WTC11 (cell line): ENCODE measurements around the gene COMMD9. TPM values are rescaled to one million over a fixed set of nuclear protein-coding genes. Genes with fewer than 3 reads are reported as not detected.

ENCODE experiments used
- ATAC-seq: fragments of 200-7000 bp; cut with Tn5 transposase; 2 replicates; pipeline ENCODE4 v1.10.0; 2021; ENCODE audit warnings: mild to moderate bottlenecking, moderate library complexity
- CTCF ChIA-PET: fragments of 300-600 bp; sonication (Branson Sonifier 250); formaldehyde crosslinking; loops from one replicate; lab custom pipeline; 2021; ENCODE audit warnings: antibody characterized with exemption; lab: Charles Lee
- POLR2A ChIA-PET: fragments of 350-600 bp; sonication (Branson Sonifier 250); formaldehyde crosslinking; loops from one replicate; lab custom pipeline; 2021; ENCODE audit warnings: antibody characterized with exemption; lab: Charles Lee
- DNase-seq: peaks from one replicate; pipeline ENCODE4 v3.0.0; 2021; ENCODE audit warnings: low spot score
- H3K27ac Mint-ChIP-seq: 2 replicates; pipeline ENCODE4 v1.8.0; 2021; ENCODE audit warnings: mixed read lengths
- H3K27me3 Mint-ChIP-seq: 2 replicates; pipeline ENCODE4 v1.8.0; 2021; ENCODE audit warnings: low read depth, mild to moderate bottlenecking, moderate library complexity, mixed read lengths
- H3K36me3 Mint-ChIP-seq: 2 replicates; pipeline ENCODE4 v1.8.0; 2021; ENCODE audit warnings: mixed read lengths
- H3K4me1 Mint-ChIP-seq: 2 replicates; pipeline ENCODE4 v1.8.0; 2022; ENCODE audit warnings: mixed read lengths
- H3K4me3 Mint-ChIP-seq: 2 replicates; pipeline ENCODE4 v1.8.0; 2021; ENCODE audit warnings: mild to moderate bottlenecking, moderate library complexity, mixed read lengths
- H3K9me3 Mint-ChIP-seq: 2 replicates; pipeline ENCODE4 v1.8.0; 2021; ENCODE audit warnings: mixed read lengths
- CBFB ChIP-seq: sonication (generic); formaldehyde crosslinking; IDR thresholded peaks from 2 replicates; pipeline ENCODE4 v1.8.1; 2022; ENCODE audit warnings: mild to moderate bottlenecking, low read depth, missing genetic modification reagents
- EMX1 ChIP-seq: fragments of 250-450 bp; sonication (Bioruptor Pico); IDR thresholded peaks from 2 replicates; pipeline ENCODE4 v1.8.0; 2021; ENCODE audit warnings: mild to moderate bottlenecking
- FOXP1 ChIP-seq: sonication (generic); formaldehyde crosslinking; IDR thresholded peaks from 2 replicates; pipeline ENCODE4 v1.8.0; 2022; ENCODE audit warnings: missing genetic modification reagents, mild to moderate bottlenecking, moderate library complexity, borderline replicate concordance
- GABPB1 ChIP-seq: sonication (generic); formaldehyde crosslinking; IDR thresholded peaks from 2 replicates; pipeline ENCODE4 v1.8.1; 2023; ENCODE audit warnings: mild to moderate bottlenecking, missing genetic modification reagents
- GRHL2 ChIP-seq: fragments of 250-450 bp; sonication (Bioruptor Pico); IDR thresholded peaks from 2 replicates; pipeline ENCODE4 v1.8.0; 2022; ENCODE audit warnings: mild to moderate bottlenecking, moderate library complexity; ENCODE audit not compliant: insufficient replicate concordance, severe bottlenecking
- JUN ChIP-seq: sonication (generic); formaldehyde crosslinking; IDR thresholded peaks from 2 replicates; pipeline ENCODE4 v1.8.0; 2023; ENCODE audit warnings: mild to moderate bottlenecking, missing genetic modification reagents
- MXD4 ChIP-seq: fragments of 250-450 bp; sonication (Bioruptor Pico); IDR thresholded peaks from 2 replicates; pipeline ENCODE4 v1.8.0; 2021; ENCODE audit warnings: mild to moderate bottlenecking, moderate library complexity, borderline replicate concordance
- TCF7 ChIP-seq: sonication (generic); formaldehyde crosslinking; IDR thresholded peaks from 2 replicates; pipeline ENCODE4 v1.8.0; 2022; ENCODE audit warnings: mild to moderate bottlenecking, low read depth, missing genetic modification reagents, moderate library complexity
- ZBTB21 ChIP-seq: sonication (generic); formaldehyde crosslinking; IDR thresholded peaks from 2 replicates; pipeline ENCODE4 v1.8.1; 2023; ENCODE audit warnings: mild to moderate bottlenecking, missing genetic modification reagents, borderline replicate concordance
- ZNF121 ChIP-seq: sonication (generic); formaldehyde crosslinking; IDR thresholded peaks from 2 replicates; pipeline ENCODE4 v1.8.0; 2023; ENCODE audit warnings: missing genetic modification reagents
- ZNF219 ChIP-seq: sonication (generic); formaldehyde crosslinking; IDR thresholded peaks from 2 replicates; pipeline ENCODE4 v1.8.0; 2023; ENCODE audit warnings: missing genetic modification reagents, mild to moderate bottlenecking, borderline replicate concordance
- ZNF232 ChIP-seq: sonication (generic); formaldehyde crosslinking; IDR thresholded peaks from 2 replicates; pipeline ENCODE4 v1.8.0; 2022; ENCODE audit warnings: mild to moderate bottlenecking, missing genetic modification reagents
- ZNF396 ChIP-seq: fragments of 250-450 bp; sonication (Bioruptor Pico); IDR thresholded peaks from 2 replicates; pipeline ENCODE4 v1.8.0; 2021; ENCODE audit warnings: mild to moderate bottlenecking, moderate library complexity, borderline replicate concordance
- ZNF671 ChIP-seq: fragments of 250-450 bp; sonication (Bioruptor Pico); IDR thresholded peaks from 2 replicates; pipeline ENCODE4 v1.8.0; 2021; ENCODE audit warnings: mild to moderate bottlenecking
- total RNA-seq: library from RNA; stranded (reverse); gene quantifications from 3 replicates; pipeline ENCODE4 v1.2.3, GENCODE V29; 2021
- TF ChIP-seq, protein P1 (sequence below): fragments of 250-450 bp; sonication (Bioruptor Pico); IDR thresholded peaks from 2 replicates; pipeline ENCODE4 v1.9.0; 2021; ENCODE audit warnings: mild to moderate bottlenecking, borderline replicate concordance
- TF ChIP-seq, protein P2 (sequence below): sonication (generic); formaldehyde crosslinking; IDR thresholded peaks from 2 replicates; pipeline ENCODE4 v1.8.1; 2023; ENCODE audit warnings: mild to moderate bottlenecking, missing genetic modification reagents
- TF ChIP-seq, protein P3 (sequence below): fragments of 250-450 bp; sonication (Bioruptor Pico); IDR thresholded peaks from 2 replicates; pipeline ENCODE4 v1.8.0; 2021; ENCODE audit warnings: mild to moderate bottlenecking
- TF ChIP-seq, protein P4 (sequence below): sonication (generic); formaldehyde crosslinking; IDR thresholded peaks from 2 replicates; pipeline ENCODE4 v1.8.1; 2023; ENCODE audit warnings: mild to moderate bottlenecking, missing genetic modification reagents, moderate library complexity
- TF ChIP-seq, protein P5 (sequence below): sonication (generic); formaldehyde crosslinking; IDR thresholded peaks from 2 replicates; pipeline ENCODE4 v1.8.1; 2023; ENCODE audit warnings: mild to moderate bottlenecking, moderate library complexity, missing genetic modification reagents
- TF ChIP-seq, protein P6 (sequence below): sonication (generic); formaldehyde crosslinking; IDR thresholded peaks from 2 replicates; pipeline ENCODE4 v1.8.1; 2023; ENCODE audit warnings: mild to moderate bottlenecking, missing genetic modification reagents

Gene COMMD9
- total RNA-seq, 1 experiment from 2014 or later: 33.3 TPM

DNA sequence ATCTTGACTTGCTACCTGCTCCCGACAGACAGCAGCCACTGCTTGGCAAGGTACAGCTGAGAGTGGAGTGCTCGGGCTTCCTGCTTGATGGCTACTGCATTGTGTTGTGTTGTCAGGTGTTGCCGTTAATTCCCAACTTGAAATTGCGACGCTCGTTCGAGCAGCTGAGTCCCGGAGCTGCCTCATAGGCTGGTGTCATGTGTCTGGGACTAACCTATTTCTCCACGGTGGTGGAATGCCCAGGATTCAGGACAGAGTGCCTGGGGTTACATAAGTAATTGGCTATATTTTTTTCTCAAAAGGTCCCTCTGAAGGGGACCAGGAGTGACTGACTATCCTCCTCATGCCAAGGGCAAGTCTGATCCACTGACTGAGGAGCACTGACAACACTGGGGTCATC, 18.5 kb downstream of the COMMD9 start (continued):
- TF ChIP-seq, protein P1, sequence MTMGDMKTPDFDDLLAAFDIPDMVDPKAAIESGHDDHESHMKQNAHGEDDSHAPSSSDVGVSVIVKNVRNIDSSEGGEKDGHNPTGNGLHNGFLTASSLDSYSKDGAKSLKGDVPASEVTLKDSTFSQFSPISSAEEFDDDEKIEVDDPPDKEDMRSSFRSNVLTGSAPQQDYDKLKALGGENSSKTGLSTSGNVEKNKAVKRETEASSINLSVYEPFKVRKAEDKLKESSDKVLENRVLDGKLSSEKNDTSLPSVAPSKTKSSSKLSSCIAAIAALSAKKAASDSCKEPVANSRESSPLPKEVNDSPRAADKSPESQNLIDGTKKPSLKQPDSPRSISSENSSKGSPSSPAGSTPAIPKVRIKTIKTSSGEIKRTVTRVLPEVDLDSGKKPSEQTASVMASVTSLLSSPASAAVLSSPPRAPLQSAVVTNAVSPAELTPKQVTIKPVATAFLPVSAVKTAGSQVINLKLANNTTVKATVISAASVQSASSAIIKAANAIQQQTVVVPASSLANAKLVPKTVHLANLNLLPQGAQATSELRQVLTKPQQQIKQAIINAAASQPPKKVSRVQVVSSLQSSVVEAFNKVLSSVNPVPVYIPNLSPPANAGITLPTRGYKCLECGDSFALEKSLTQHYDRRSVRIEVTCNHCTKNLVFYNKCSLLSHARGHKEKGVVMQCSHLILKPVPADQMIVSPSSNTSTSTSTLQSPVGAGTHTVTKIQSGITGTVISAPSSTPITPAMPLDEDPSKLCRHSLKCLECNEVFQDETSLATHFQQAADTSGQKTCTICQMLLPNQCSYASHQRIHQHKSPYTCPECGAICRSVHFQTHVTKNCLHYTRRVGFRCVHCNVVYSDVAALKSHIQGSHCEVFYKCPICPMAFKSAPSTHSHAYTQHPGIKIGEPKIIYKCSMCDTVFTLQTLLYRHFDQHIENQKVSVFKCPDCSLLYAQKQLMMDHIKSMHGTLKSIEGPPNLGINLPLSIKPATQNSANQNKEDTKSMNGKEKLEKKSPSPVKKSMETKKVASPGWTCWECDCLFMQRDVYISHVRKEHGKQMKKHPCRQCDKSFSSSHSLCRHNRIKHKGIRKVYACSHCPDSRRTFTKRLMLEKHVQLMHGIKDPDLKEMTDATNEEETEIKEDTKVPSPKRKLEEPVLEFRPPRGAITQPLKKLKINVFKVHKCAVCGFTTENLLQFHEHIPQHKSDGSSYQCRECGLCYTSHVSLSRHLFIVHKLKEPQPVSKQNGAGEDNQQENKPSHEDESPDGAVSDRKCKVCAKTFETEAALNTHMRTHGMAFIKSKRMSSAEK: no peak
- TF ChIP-seq, protein P2, sequence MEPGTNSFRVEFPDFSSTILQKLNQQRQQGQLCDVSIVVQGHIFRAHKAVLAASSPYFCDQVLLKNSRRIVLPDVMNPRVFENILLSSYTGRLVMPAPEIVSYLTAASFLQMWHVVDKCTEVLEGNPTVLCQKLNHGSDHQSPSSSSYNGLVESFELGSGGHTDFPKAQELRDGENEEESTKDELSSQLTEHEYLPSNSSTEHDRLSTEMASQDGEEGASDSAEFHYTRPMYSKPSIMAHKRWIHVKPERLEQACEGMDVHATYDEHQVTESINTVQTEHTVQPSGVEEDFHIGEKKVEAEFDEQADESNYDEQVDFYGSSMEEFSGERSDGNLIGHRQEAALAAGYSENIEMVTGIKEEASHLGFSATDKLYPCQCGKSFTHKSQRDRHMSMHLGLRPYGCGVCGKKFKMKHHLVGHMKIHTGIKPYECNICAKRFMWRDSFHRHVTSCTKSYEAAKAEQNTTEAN (CRISPR knock-in tag): no peak
- TF ChIP-seq GABPB1 (CRISPR knock-in tag): no peak
- TF ChIP-seq EMX1 (CRISPR knock-in tag): no peak
- no peak for TF ChIP-seq MXD4 (CRISPR knock-in tag)
- no peak for TF ChIP-seq GRHL2 (CRISPR knock-in tag)
- no peak for TF ChIP-seq ZNF671 (CRISPR knock-in tag)
- no peak for TF ChIP-seq ZNF121 (CRISPR knock-in tag)
- TF ChIP-seq CBFB (CRISPR knock-in tag): no peak
- TF ChIP-seq ZNF232 (CRISPR knock-in tag): no peak

DNA sequence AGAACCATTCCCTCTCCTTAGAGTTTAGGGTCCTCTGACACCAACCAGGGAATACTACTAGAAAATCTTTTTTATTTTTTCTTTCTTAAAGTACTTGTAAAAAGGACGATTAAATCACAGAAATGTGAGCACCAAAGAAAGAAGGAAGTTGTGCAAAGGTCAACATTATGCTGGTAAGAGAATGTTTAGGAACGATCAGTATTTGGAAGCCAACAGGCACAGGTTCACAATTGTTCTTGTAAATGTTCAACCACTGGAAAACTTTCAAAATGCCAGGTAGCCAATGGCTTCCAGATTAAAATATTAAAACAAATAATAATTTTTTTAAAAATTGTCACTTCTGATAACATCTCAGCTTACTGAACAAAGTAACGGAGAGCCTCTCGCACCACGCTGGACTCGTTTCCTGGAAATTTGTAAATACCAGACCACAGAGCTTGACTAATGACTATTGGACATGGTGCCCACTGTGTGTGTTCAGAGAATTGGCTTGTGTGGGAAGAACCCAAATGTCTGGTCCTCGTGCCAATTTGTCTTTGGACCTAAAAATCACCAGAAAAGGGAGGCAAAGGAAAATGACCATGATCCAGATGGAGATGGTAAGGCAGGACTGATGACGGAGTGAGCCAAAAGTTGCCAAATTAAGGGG, 20.8 kb downstream of the COMMD9 start:
- ChIA-PET POLR2A (no interaction called here), CTCF (interaction anchor here (1.3 to 5.9 kb wide), 8 partner anchors 10 to 447 kb away, joined by 3 to 109 read pairs (median 5); no protein-coding TSS in a partner anchor)
- no peak for ATAC-seq
- no peaks in the 10 kb centered on the region for H3K9me3 Mint-ChIP-seq
- H3K4me1 Mint-ChIP-seq: peaks cover 2% of the 10 kb centered on the region
- H3K27ac Mint-ChIP-seq: no peak overlapping the region
- peaks cover 14% of the 10 kb centered on the region for H3K36me3 Mint-ChIP-seq
- TF ChIP-seq, protein P3, sequence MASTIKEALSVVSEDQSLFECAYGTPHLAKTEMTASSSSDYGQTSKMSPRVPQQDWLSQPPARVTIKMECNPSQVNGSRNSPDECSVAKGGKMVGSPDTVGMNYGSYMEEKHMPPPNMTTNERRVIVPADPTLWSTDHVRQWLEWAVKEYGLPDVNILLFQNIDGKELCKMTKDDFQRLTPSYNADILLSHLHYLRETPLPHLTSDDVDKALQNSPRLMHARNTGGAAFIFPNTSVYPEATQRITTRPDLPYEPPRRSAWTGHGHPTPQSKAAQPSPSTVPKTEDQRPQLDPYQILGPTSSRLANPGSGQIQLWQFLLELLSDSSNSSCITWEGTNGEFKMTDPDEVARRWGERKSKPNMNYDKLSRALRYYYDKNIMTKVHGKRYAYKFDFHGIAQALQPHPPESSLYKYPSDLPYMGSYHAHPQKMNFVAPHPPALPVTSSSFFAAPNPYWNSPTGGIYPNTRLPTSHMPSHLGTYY (CRISPR knock-in tag): no peak
- TF ChIP-seq ZNF396 (CRISPR knock-in tag) (no peak), TCF7 (no peak), ZNF219 (CRISPR knock-in tag) (no peak), FOXP1 (CRISPR knock-in tag) (no peak), JUN (CRISPR knock-in tag) (no peak), ZBTB21 (no peak)
- TF ChIP-seq, protein P4, sequence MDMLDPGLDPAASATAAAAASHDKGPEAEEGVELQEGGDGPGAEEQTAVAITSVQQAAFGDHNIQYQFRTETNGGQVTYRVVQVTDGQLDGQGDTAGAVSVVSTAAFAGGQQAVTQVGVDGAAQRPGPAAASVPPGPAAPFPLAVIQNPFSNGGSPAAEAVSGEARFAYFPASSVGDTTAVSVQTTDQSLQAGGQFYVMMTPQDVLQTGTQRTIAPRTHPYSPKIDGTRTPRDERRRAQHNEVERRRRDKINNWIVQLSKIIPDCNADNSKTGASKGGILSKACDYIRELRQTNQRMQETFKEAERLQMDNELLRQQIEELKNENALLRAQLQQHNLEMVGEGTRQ: no peak
- TF ChIP-seq, protein P5, sequence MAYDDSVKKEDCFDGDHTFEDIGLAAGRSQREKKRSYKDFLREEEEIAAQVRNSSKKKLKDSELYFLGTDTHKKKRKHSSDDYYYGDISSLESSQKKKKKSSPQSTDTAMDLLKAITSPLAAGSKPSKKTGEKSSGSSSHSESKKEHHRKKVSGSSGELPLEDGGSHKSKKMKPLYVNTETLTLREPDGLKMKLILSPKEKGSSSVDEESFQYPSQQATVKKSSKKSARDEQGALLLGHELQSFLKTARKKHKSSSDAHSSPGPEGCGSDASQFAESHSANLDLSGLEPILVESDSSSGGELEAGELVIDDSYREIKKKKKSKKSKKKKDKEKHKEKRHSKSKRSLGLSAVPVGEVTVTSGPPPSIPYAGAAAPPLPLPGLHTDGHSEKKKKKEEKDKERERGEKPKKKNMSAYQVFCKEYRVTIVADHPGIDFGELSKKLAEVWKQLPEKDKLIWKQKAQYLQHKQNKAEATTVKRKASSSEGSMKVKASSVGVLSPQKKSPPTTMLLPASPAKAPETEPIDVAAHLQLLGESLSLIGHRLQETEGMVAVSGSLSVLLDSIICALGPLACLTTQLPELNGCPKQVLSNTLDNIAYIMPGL: no peak
- TF ChIP-seq, protein P6, sequence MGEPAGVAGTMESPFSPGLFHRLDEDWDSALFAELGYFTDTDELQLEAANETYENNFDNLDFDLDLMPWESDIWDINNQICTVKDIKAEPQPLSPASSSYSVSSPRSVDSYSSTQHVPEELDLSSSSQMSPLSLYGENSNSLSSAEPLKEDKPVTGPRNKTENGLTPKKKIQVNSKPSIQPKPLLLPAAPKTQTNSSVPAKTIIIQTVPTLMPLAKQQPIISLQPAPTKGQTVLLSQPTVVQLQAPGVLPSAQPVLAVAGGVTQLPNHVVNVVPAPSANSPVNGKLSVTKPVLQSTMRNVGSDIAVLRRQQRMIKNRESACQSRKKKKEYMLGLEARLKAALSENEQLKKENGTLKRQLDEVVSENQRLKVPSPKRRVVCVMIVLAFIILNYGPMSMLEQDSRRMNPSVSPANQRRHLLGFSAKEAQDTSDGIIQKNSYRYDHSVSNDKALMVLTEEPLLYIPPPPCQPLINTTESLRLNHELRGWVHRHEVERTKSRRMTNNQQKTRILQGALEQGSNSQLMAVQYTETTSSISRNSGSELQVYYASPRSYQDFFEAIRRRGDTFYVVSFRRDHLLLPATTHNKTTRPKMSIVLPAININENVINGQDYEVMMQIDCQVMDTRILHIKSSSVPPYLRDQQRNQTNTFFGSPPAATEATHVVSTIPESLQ (CRISPR knock-in tag): no peak
- H3K4me3 Mint-ChIP-seq: no peak overlapping the region
- peaks cover 2% of the 10 kb centered on the region for H3K27me3 Mint-ChIP-seq
- no peak for DNase-seq
